GM19043 (cell line): ENCODE results near the gene ZNF580.

ENCODE experiments used
- ATAC-seq: cut with Tn5 transposase; IDR thresholded peaks from one replicate; pipeline ENCODE4 v1.9.1; 2021; ENCODE audit warnings: low read depth; ENCODE audit not compliant: unreplicated experiment

ZNF580 gene

GRCh38 chr19:55688422-55689218, 47.8 kb downstream of the ZNF580 start:
- ATAC-seq = no peak

GRCh38 chr19:55689411-55690108, 48.8 kb downstream of the ZNF580 start:
- no peak for ATAC-seq

GRCh38 chr19:55690109-55690768, 49.4 kb downstream of the ZNF580 start:
- ATAC-seq = no peak

- ATAC-seq = no peak
Measured at GRCh38 chr19:55690769-55691545, 50.2 kb downstream of the ZNF580 start.

GRCh38 chr19:55691561-55692481, 51.0 kb downstream of the ZNF580 start:
- no peak for ATAC-seq

GRCh38 chr19:55692681-55693081, 51.9 kb downstream of the ZNF580 start:
- ATAC-seq = no peak
